AG04450 (cell line): ENCODE measurements around the gene NOTUM. TPM values are rescaled to one million over a fixed set of nuclear protein-coding genes. Genes with fewer than 3 reads are reported as not detected.
"Not testable (repeated sequence)": the region's sequence is repeated elsewhere in the genome, so short reads cannot be mapped to it uniquely, and the experiment has no call there.

Experiments used
- CTCF ChIA-PET: fragments of 300-600, 350-600 bp; formaldehyde crosslinking; extraction: SDS; loops from one replicate; lab custom pipeline; 2022; ENCODE audit warnings: antibody characterized with exemption, inconsistent platforms; lab: Charles Lee
- POLR2A ChIA-PET: fragments of 350-600 bp; formaldehyde crosslinking; extraction: SDS; loops from one replicate; lab custom pipeline; 2021; ENCODE audit warnings: antibody characterized with exemption, inconsistent platforms; lab: Yijun Ruan, JAX
- DNase-seq: peaks from one replicate; pipeline ENCODE4 v3.0.0-alpha.2; 2011; ENCODE audit warnings: low read depth, low spot score
- H3K27ac ChIP-seq: one replicate; pipeline ENCODE4 v1.5.1; 2012; ENCODE audit warnings: low read depth, low read length, control low read depth
- H3K27me3 ChIP-seq: one replicate; pipeline ENCODE4 v1.6.0; 2012; ENCODE audit warnings: low read length; ENCODE audit not compliant: control insufficient read depth, insufficient read depth
- H3K4me3 ChIP-seq: 2 replicates; pipeline ENCODE4 v1.5.1; 2011; ENCODE audit warnings: mild to moderate bottlenecking, low read depth, low read length, control low read depth
- H3K9me3 ChIP-seq: 2 replicates; pipeline ENCODE4 v1.5.1; 2012; ENCODE audit warnings: low read length; ENCODE audit not compliant: control insufficient read depth, insufficient read depth
- polyA plus RNA-seq: library from polyadenylated mRNA; depleted of rRNA; stranded (reverse); fragments of >200 nt; gene quantifications from 2 replicates; pipeline ENCODE4 v1.2.3, GENCODE V29; 2011
- TF ChIP-seq, protein P1 (sequence below): IDR thresholded peaks from 2 replicates; pipeline ENCODE4 v1.5.1; 2011; ENCODE audit warnings: low read depth, low read length, control low read depth, inconsistent platforms

The NOTUM gene
- polyA plus RNA-seq, 1 experiment, result not detected

DNA sequence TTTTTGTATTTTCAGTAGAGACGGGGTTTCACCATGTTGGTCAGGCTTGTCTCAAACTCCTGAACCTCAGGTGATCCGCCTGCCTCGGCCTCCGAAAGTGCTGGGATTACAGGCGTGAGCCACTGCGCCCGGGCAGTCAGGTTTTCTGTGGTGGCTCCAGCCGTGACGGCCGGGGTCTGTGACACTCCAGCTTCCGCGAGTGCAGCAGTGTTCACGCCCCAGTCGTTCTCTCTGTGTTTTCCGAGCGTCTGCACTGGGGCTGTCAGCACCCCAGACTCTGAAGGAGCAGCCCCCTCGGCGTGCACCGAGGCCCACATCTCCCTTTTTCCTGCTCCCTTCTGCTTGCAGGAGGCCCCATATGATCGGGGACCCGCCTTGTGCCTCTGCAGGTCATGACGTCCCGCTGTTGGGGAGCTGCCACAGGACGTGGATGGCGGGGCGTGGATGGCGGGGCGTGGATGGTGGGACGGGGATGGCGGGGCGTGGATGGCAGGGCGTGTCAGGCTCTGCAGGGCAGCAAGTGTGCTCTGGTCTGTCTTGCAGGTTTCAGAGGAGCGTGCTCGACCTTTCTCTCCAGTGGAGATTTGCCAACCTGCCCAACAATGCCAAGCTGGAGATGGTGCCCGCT lies 22.1 kb upstream of the NOTUM start:
- TF ChIP-seq, protein P1, sequence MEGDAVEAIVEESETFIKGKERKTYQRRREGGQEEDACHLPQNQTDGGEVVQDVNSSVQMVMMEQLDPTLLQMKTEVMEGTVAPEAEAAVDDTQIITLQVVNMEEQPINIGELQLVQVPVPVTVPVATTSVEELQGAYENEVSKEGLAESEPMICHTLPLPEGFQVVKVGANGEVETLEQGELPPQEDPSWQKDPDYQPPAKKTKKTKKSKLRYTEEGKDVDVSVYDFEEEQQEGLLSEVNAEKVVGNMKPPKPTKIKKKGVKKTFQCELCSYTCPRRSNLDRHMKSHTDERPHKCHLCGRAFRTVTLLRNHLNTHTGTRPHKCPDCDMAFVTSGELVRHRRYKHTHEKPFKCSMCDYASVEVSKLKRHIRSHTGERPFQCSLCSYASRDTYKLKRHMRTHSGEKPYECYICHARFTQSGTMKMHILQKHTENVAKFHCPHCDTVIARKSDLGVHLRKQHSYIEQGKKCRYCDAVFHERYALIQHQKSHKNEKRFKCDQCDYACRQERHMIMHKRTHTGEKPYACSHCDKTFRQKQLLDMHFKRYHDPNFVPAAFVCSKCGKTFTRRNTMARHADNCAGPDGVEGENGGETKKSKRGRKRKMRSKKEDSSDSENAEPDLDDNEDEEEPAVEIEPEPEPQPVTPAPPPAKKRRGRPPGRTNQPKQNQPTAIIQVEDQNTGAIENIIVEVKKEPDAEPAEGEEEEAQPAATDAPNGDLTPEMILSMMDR, result no peak
- no peak overlapping the region for H3K27ac ChIP-seq
- CTCF ChIA-PET, result no interaction called here
- no peaks in the 10 kb centered on the region; the same call in 1 of the 2 replicates for H3K9me3 ChIP-seq
- POLR2A ChIA-PET, result no interaction called here
- no peaks in the 10 kb centered on the region for H3K27me3 ChIP-seq
- no peak for DNase-seq
- H3K4me3 ChIP-seq, result no peak overlapping the region

DNA sequence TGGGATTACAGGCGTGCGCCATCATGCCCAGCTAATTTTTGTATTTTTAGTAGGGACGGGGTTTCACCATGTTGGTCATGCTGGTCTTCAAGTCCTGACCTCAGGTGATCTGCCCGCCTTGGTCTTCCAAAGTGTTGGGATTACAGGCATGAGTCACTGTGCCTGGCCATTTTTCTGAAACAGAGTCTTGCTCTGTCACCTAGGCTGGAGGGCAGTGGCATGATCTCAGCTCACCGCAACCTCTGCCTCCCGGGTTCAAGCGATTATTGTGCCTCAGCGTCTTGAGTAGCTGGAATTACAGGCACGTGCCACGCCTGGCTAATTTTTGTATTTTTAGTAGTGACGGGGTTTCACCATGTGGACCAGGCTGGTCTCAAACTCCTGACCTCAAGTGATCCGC lies 20.5 kb upstream of the NOTUM start:
- POLR2A ChIA-PET, DNase-seq, H3K27me3 ChIP-seq, CTCF ChIA-PET, H3K27ac ChIP-seq, H3K9me3 ChIP-seq, H3K4me3 ChIP-seq: not testable (repeated sequence)

DNA sequence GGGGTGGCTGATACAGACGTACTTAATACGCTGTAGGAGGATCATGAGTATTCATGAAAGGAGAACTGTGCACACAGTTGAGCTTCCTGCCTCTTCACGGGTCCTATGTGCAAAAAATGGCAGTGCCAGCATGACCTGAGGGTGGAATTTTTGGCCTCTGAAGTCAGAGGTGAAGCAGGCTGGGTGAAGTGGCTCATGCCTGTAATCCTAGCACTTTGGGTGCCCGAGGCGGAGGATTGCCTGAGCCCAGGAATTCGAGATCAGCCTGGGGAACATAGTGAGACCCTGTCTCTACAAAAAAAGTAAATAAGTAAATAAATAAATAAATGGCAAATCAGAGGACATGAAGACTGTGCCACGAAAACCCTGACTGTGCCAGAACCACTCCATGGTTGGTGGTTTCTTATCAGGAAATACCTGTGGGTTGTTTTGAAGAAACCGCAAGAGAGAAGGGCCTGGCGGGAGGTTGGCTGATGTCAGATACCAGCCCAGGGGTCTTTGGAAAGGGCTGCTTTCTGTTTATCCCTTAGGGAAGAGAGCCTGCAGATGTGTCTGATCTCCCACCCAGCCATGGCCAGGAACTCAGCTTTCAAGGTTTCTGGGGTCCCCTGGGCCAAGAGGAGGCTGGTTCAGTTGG lies 19.8 kb upstream of the NOTUM start:
- TF ChIP-seq, protein P1, result no peak
- ChIA-PET POLR2A (no interaction called here), CTCF (no interaction called here)
- Histone ChIP-seq H3K27ac (no peak overlapping the region), H3K9me3 (peaks cover 4% of the 10 kb centered on the region; the same call in 1 of the 2 replicates), H3K27me3 (no peaks in the 10 kb centered on the region), H3K4me3 (no peak overlapping the region)
- no peak for DNase-seq

DNA sequence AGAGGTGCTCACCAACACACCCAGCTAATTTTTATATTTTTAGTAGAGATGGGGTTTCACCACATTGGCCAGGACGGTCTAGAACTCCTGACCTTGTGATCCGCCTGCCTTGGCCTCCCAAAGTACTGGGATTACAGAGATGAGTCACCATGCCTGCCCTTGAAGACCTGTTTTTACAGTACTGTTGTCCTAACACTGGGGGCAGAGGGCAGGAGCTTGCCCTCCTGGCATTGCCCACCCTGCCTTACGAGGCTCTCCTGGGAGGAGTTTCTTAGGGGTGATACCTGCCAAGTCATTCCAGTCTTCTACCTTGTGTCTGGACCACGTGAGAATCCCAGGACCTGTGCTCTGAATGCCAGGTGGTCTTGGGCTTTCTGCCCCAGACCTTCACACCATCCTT lies 19.1 kb upstream of the NOTUM start:
- TF ChIP-seq, protein P1, result no peak
- no peak for DNase-seq
- ChIA-PET POLR2A (no interaction called here), CTCF (no interaction called here)
- H3K9me3 ChIP-seq, result peaks cover 4% of the 10 kb centered on the region; the same call in 1 of the 2 replicates
- no peak overlapping the region for H3K4me3 ChIP-seq
- no peaks in the 10 kb centered on the region for H3K27me3 ChIP-seq
- H3K27ac ChIP-seq, result no peak overlapping the region

DNA sequence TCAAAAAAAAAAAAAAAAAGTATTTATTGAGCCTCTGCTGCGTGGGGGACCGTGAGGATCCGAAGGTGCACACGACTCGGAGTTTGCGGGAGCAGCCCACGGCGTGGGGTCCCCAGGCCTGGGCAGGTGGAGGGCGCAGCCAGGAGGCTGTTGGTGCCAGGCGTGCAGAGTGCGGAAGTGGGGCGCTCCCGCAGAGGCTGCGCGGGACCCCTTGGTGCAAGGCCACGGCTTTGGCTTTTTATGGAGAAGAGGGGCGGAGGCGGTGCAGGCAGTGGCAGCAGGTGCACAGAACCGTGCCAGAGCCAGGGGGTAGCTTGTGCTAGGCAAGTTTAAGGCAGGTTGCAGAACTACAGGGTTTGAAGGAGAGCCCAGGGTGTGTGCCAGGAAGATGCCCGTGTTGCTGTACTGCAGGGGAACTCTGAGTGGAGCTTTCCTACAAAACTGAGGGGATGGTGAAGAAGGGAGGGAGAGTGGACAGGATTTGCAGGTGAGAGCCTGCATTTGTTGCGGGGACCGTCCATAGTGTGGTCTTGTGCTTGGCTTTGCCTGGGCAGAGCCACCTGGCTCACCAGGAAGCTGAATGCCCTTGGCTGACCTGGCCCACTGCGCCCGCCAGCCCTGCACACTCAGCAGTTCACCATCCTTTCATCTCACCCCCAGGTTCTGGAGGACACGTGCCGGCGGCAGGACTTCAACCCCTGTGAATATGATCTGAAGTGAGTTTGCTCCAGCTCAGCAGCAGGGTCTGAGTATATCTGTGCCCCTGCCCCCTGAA lies 17.7 kb upstream of the NOTUM start:
- Histone ChIP-seq H3K9me3 (peaks cover 6% of the 10 kb centered on the region), H3K4me3 (peak overlapping the region; percentile 42), H3K27me3 (no peaks in the 10 kb centered on the region), H3K27ac (no peak overlapping the region)
- no peak for DNase-seq
- TF ChIP-seq, protein P1, result no peak
- POLR2A ChIA-PET, result interaction anchor here (0.5 kb wide), 1 partner anchor 38 kb away, joined by 4 read pairs; no protein-coding TSS in a partner anchor
- CTCF ChIA-PET, result no interaction called here
